COR-L47 (cell line): Measurements from ENCODE around the gene KRTAP12-3.
"Not testable (repeated sequence)": the region's sequence is repeated elsewhere in the genome, so short reads cannot be mapped to it uniquely, and the experiment has no call there.

Experiments used
- DNase-seq: peaks from one replicate; lab custom pipeline; 2025; lab: John Stamatoyannopoulos, UW

The KRTAP12-3 gene

DNA sequence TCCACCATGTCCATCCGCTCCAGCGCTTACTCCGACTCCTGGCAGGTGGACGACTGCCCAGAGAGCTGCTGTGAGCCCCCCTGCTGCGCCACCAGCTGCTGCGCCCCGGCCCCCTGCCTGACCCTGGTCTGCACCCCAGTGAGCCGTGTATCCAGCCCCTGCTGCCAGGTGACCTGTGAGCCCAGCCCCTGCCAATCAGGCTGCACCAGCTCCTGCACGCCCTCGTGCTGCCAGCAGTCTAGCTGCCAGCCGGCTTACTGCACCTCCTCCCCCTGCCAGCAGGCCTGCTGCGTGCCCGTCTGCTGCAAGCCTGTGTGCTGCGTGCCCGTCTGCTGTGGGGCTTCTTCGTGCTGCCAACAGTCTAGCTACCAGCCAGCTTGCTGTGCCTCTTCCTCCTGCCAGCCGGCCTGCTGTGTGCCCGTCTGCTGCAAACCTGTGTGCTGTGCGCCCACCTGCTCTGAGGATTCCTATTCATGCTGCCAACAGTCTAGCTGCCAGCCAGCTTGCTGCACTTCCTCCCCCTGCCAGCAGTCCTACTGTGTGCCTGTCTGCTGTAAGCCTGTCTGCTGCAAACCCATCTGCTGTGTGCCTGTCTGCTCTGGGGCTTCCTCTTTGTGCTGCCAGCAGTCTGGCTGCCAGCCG lies 30.4 kb upstream of the KRTAP12-3 start:
- DNase-seq, result not testable (repeated sequence)

DNA sequence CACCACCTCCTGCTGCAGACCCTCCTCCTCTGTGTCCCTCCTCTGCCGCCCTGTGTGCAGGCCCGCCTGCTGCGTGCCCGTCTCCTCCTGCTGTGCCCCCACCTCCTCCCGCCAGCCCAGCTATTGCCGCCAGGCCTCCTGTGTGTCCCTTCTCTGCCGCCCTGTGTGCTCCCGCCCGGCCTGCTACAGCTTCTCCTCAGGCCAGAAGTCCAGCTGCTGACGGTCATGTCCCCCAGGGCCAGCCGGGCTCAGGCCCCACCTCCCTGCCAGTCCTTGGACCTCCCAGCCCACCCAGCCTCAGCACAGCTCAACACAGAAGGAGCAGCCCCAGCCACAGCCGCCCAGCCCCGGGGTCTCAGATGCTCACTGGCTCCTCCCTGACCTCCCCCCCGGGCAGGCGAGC lies 29.9 kb upstream of the KRTAP12-3 start:
- not testable (repeated sequence) for DNase-seq

DNA sequence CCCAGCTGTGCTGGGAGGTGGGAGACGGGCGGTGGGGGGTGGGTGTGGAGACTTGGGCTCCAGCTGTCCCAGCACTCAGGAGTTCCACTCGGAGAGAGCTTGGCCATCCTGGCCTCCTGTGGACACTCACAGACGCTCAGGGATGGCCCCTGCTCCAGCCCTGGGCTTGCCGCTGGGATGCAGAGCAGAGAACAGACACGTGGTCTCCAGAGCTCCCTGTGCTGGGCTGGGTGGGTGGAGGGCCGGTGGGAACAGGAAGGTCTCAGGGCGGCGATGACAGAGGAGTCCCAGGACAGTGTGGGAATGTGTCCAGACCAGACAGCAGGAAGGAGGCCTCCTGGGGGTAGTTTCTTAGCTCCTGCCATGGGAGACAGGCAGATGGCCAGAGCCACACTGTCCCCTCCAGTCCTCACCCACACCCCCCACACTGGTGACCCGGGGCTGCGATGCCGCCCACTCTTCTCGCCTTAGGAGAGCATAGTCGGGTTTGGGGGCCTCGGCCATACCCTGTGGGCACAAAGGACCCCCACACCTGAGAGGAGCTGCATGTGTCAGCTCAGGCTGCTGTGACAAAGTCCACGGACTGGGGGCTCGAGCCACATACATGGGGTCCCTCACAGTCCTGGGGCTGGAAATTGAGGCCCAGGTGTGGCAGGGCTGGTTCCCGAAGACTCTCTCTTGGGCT lies 28.9 kb upstream of the KRTAP12-3 start:
- DNase-seq, result no peak

DNA sequence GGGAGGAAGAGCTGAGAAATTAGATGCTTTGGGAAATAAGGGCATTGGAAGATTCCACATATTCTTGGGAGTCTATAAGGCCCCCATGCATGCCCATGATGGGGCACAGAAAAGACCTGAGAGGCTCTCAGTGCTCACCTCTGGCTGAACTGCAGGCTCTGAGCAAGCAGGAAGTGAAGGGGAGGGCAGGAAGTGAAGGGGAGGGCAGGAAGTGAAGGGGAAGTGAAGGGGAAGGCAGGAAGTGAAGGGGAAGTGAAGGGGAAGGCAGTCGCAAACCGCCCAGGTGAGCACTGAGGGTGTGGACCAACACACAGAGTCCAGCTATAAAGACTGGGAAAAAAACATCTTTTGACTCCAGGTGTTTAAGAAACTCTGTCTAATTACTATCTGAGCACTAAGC lies 27.3 kb upstream of the KRTAP12-3 start:
- DNase-seq, result no peak

DNA sequence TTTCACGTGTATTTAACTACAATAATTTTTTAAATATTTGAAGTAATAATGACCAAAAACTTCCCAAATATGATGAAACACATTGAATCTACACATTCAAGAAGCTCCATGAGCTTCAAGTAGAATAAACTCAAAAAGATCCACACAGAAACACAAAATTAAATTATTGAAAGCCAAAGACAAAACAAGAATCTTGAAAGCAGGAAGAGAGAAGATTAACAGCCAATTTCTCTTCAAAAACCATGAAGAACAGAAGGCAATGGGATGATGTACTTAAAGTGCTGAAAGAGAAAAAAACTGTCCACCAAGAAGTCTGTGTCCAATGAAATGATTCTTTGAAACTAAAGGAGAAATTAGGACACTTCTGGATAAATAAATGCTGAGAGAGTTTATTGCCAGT lies 25.7 kb upstream of the KRTAP12-3 start:
- DNase-seq, result no peak

DNA sequence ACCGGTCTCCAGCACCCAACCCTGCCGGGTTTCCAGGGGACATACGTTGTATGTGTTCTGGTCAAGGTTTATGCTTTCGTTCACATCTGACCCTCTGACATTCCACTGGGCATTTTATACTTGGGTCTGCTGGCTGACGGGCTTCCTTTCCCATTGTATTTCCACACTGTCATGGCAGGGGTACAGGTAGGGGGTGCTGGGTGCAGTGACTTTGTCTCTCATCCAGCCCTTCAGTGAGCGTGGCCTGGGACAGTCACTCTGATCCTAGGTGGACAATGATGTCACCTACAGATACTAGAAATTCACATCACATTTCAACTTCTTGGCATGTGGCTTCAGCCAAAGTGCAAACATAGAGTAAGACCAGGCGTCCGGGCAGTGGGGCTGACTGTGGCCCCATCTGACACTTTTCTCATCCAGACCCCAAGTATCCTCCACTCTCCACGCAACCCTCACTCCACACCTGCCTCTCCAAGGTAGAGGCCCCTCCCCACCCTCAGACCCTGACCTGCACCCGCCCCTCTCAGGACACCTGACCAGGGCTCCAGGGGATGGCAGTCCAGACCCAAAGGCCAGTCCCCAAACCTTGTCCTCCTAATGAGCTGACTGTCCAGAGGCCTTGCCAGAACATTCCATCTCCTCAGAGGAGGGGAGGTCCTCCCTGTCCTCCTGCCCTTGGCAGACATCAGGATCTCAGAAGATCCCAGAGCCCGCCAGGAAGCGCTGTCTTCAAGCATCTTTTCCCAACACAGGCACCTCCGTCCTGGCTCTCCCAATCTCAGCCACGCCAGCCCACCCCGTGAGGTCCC lies 21.3 kb upstream of the KRTAP12-3 start:
- DNase-seq, result no peak

DNA sequence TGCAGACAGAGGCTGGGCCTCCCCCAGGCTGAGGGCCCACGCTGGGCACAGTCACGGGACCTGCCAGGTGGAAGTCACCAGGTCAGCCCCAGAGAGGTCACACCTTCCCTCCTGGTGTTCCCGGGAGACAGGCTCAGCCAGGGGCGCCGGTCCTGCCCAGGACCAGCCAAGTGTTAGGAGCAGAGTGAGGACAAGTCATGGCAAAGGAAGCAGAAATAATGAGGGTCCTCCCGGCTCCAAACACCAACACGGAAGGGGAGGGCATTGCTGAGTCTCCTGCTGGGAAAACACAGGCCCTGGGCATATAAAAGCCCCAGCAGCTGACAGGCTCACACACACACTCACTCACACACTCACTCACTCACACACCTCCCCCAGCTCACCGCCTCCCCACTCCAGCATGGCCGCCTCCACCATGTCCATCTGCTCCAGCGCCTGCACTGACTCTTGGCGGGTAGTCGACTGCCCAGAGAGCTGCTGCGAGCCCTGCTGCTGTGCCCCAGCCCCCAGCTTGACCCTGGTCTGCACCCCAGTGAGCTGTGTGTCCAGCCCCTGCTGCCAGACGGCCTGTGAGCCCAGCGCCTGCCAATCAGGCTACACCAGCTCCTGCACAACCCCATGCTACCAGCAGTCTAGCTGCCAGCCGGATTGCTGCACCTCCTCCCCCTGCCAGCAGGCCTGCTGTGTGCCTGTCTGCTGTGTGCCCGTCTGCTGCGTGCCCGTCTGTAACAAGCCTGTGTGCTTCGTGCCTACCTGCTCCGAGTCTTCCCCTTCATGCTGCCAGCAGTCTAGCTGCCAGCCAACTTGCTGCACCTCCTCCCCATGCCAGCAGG lies 20.5 kb upstream of the KRTAP12-3 start, which contains the start of gene KRTAP10-10:
Gene KRTAP10-10, plus strand, starts transcription at position 339 of the 833 bp plus-strand sequence. Its CDS starts 62 bp downstream, at position 401.
- DNase-seq, result peak; percentile 89

DNA sequence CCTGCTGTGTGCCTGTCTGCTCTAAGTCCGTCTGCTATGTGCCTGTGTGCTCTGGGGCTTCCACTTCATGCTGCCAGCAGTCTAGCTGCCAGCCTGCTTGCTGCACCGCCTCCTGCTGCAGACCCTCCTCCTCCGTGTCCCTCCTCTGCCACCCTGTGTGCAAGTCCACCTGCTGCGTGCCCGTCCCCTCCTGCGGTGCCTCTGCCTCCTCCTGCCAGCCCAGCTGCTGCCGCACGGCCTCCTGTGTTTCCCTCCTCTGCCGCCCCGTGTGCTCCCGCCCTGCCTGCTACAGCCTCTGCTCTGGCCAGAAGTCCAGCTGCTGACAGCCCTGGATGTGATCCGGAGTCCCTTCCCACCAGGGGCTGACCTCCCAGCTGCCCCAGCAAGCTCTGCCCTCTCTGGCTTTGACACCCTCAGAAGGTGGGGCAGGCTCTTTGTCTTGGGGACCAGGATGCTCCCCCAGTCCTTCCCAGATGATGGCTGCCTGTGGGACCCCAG lies 19.8 kb upstream of the KRTAP12-3 start:
- DNase-seq, result peak; percentile 62

DNA sequence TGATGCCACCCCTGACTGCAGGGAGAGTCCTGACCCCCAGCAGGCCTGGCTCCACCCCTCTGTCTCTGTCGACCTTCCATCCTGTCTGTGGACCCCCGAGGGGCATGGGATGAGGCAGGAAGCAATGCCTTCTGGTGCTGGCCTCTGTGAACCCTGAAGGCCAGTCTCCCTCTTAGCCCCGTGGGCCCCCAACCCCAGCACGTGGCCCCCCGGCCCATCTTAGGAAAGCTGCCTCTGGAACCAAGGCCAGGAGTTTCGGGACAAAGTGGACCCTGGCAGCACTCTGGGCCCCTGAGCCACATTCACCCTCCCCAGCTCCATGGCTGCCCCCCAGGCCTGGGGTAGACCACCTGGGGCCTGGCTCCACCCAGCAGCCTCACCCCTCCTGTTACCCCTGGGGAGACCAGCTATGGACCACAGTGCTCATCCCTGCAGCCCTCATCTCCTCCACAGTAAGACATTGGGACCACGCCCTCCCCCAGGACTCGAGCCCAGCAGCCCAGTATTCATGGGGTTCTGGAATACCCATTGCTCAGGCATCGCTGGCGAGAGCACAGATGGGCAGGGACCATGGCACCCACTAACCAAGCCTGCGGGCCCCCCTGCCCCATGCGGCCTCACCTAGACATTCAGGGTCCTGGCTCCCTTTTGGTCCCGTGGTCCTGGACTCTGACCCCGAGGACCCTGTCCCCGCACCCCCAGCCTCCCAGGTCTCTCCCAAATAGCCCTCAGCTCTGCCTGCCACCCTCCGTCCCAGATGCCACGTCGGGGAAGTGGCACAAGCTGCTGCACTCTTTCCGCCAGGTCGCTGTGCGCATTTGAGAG lies 19.0 kb upstream of the KRTAP12-3 start:
- not testable (repeated sequence) for DNase-seq

DNA sequence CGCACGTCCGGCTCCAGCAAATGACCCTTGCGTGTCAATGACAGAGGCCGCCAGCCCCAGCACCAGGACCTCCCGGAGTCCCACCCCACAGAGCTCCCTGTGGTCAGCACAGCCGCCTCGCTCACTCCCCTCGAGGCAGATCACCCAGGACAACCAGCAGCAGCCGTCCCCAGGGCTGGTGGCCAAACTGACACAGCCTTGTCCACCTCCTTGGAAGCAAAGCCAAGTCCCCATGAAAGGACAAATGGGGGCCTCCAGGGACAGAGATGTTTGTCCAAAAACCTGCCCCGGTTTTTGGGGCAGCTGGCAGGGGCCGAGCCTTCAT lies 18.4 kb upstream of the KRTAP12-3 start:
- DNase-seq, result no peak

DNA sequence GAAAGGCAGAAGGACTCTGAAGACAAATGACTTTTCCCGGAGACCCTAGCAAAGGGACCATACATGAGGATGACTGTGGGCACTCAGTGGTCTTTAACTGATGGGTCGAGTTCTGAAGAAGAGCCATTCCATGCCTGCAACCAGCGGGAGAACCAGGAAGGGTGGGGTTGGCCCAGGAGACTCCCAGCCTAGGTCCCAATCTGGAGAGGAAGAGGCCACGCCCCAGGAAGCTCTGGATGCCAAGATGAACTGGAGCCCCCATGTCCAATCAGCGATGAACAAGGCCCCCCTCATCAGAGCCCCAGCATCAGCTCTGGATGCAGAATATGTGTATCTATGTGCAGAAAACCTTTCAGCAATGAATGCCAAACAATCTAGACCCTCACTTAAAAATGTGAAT lies 17.0 kb upstream of the KRTAP12-3 start:
- DNase-seq, result no peak

DNA sequence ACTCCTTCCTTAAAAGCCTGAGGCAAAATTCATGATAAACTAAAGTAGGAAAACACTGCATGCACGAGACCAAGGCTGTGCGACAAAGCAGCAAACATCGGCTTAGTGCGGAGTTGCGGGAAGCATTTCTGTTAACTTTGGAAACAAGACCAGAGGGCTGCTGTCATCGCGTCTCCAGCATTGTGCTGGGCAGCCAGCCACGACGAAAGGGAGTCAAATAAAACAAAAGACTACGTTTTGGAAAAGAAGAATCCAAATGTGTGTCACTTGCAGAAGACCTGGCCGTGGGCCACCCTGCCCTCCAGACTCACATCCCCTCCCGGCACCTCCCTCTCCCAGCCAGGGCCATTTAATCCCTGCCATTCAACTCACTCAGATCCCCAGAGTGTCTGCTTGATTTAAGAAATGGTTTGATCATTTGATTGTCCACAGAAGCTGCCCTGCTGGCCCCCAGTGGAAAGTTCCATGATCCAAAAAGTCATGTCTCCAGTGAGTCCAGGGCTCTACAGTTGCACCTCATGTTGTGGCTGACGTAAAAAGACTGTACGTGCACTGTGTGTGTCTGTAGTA lies 13.9 kb upstream of the KRTAP12-3 start:
- DNase-seq, result peak; percentile 46

DNA sequence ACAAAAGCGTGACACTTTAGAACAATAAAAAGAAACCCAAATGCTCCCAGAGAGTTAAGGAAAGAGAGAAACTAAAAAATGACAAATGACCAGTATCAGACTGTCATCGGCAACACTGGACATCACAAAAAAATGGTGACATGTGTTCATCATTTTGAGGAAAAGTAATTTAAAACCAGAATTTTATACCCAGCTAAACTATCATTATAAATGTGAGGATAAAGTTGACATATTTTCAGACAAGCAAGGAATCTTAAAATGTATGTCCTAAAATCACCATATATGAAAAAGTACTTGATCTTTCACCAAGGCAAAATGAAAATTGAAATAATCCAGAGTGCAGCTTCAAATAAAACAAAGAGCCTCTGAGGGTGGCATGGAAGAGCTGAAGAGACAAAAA lies 12.9 kb upstream of the KRTAP12-3 start:
- no peak for DNase-seq

DNA sequence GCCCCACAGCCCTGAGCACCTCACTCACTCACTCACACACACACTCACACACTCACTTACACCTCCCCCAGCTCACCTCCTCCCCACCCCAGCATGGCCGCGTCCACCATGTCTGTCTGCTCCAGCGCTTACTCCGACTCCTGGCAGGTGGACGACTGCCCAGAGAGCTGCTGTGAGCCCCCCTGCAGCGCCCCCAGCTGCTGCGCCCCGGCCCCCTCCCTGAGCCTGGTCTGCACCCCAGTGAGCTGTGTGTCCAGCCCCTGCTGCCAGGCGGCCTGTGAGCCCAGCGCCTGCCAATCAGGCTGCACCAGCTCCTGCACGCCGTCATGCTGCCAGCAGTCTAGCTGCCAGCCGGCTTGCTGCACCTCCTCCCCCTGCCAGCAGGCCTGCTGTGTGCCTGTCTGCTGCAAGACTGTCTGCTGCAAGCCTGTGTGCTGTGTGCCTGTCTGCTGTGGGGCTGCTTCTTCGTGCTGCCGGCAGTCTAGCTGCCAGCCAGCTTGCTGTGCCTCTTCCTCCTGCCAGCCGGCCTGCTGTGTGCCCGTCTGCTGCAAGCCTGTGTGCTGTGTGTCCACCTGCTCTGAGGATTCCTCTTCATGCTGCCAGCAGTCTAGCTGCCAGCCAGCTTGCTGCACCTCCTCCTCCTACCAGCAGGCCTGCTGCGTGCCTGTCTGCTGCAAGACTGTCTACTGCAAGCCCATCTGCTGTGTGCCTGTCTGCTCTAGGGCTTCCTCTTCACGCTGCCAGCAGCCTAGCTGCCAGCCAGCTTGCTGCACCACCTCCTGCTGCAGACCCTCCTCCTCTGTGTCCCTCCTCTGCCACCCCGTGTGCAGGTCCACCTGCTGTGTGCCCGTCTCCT lies 11.1 kb upstream of the KRTAP12-3 start, which contains the start of gene KRTAP10-11:
Gene KRTAP10-11, plus strand, starts transcription at position 49 of the 856 bp plus-strand sequence. Its CDS starts 45 bp downstream, at position 94.
- DNase-seq, result peak; percentile 21

DNA sequence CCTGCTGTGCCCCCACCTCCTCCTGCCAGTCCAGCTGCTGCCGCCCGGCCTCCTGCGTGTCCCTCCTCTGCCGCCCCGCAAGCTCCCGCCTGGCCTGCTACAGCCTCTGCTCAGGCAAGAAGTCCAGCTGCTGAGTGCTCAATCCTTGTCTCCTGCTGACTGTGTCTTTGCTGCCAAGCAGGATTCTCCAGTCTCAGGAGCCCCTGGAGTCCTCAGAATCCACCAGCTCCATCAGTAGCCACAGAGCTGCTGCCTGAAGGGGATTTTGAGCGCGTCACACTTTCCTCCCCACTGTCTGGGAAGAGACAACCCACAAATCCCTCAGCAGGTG lies 10.5 kb upstream of the KRTAP12-3 start:
- DNase-seq, result peak; percentile 87

DNA sequence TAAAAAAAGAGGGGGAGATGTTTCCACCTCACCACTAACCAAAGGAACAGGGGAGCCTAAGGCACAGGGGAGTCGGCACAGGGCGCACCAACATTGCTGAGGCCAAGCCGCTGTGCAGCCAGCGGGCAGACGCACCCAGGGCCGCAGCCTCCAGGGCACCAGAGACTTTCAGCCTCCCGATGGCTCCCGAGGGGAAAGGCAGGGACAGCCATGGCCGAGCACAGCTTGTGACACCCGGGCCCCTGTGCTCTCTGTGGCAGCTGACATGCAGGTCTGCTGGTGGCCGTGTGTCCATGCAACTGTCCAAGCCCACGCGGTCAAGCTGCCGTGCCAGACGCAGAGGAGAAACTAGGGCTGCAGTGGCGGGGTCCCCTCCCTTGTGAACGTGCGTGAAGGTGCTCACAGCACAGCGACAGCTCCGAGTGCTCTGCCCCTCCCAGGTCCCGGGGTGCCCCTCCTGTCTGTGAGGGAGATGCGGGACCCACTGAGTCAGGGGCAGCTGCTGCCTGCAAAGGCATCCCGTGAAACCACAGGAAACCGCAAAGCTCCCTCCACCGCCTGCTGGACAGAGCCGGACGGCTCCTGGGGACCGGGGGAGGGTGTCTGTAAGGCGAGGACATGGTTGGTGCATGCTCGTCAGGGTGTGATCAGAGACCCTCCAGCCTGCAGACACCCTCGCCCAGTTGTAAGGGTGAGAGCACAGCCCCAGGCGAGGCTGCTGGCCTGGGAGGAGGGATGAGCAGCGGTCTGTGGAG lies 9.0 kb upstream of the KRTAP12-3 start:
- DNase-seq, result no peak

DNA sequence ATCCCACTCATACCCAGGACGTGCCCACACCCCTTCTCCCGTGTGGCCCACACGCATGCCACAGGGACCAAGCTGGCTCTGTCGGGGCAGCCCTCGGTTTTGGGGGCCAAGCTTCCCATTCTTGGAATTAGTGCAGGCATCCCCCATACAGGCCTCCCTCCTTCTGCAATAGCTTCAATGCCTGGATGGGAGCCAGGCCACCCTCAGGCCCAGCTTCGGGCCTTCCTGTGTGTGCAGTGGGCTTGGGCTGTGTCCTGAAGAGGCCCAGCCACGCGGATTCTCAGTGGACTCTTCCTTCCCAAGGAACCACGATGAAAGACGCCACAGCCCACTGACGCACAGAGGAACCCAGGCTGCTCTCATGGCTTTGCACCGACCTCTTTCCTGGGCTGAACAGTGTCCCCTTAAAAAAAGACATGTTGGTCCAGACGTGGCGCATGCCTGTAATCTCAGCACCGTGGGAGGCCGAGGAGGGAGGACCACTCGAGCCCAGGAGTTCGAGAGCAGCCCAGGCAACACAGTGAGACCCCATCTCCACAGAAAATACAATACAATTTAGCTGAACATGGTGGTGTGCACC lies 8.1 kb upstream of the KRTAP12-3 start:
- no peak for DNase-seq

DNA sequence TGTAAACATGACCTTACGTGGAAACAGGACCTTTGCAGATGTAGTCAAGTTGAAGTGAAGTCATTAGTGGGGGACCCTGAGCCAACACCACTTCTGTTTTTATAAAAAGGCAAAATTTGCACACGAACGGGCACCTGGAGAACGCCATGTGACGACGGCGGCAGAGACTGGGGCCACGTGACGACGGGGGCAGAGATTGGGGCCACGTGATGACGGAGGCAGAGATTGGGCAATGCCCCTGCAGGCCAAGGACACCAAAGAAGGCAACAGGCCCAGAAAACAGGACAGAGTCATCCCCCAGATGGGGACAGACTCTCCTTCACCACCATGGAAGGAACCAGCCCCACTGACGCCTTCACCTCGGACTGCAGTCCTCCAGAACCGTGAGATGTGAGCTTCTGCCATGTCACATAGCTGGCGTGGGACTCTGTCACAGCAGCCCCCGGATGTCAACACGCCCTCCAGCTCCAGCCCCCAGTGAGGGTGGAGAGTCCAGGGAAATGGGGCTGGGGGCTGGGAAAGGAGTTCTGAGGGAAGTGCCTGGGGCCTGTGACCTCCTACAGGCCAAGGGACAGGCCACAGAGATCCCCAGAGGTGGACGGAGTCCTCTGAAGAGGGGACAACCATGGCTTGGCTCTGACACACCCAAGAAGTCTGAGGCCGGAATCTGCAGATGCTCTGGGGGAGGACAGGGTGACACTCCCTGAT lies 7.3 kb upstream of the KRTAP12-3 start:
- no peak for DNase-seq
